ENCODE measurements around the gene UBE2V1.

UBE2V1 gene

DNA sequence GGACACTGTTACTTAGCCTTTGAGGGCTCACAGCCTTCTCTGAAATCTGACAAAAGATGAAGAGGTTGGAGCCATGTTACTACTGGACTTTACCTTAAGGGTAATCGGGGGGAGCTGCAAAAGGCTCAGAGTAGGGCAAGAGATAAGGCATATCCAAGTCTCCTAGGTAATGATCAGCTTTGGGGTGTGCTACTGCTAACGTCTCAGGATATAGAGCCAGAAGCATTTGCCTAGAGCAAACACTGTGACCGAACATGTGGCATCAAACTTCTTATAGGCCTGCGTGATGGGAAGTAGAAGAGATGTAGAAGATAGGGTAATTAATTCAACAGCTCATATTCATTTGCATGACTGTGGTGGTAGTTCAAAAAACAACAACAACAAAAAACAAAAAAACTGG lies 11.1 kb downstream of the UBE2V1 start:
- Histone ChIP-seq H3K27me3 (ENCODE audit: control insufficient read depth in 3 of 3, insufficient read depth in 3 of 3, low read depth in 1 of 3, low read length in 3 of 3) (no peaks in the 10 kb centered on the region), H2AFZ (ENCODE audit: low read length) (no peak overlapping the region), H3K14ac (ENCODE audit: low read length) (no peak overlapping the region), H2BK120ac (ENCODE audit: low read depth, low read length) (no peak overlapping the region), H3K79me1 (ENCODE audit: low read depth, low read length) (peaks cover 8% of the 10 kb centered on the region), H3K9me3 (replicated peaks in 1 of 2; ENCODE audit: control insufficient read depth in 2 of 2, insufficient read depth in 1 of 2, low read depth in 1 of 2, low read length in 2 of 2) (no peaks in the 10 kb centered on the region), H4K91ac (ENCODE audit: low read depth, low read length, poor library complexity) (no peak overlapping the region), H3K9ac (ENCODE audit: low read depth, low read length, poor library complexity) (no peak overlapping the region), H2AK5ac (ENCODE audit: low read depth, low read length) (no peak overlapping the region), H2BK12ac (ENCODE audit: low read length) (no peak overlapping the region), H3K27ac (replicated peaks; ENCODE audit: low read length) (no peak overlapping the region), H3K4me2 (ENCODE audit: insufficient read depth, low read length, poor library complexity, severe bottlenecking) (no peak overlapping the region), H4K8ac (ENCODE audit: low read depth, low read length) (no peak overlapping the region), H2BK5ac (ENCODE audit: low read length) (no peak overlapping the region), H2BK15ac (ENCODE audit: low read length) (no peak overlapping the region), H3K18ac (ENCODE audit: low read length) (no peak overlapping the region), H3K4me3 (ENCODE audit: low read length in 2 of 2) (no peak overlapping the region), H3K36me3 (replicated peaks in 1 of 2; ENCODE audit: control insufficient read depth in 2 of 2, insufficient read depth in 2 of 2, low read length in 2 of 2) (peaks cover 2 to 50% of the 10 kb centered on the region in 2 donors), H3K4me1 (ENCODE audit: control insufficient read depth in 2 of 2, insufficient read depth in 1 of 2, low read depth in 1 of 2, low read length in 2 of 2) (no peaks in the 10 kb centered on the region), H3K23ac (ENCODE audit: low read depth, low read length, poor library complexity) (no peak overlapping the region), H3K4ac (ENCODE audit: low read length) (no peak overlapping the region)
- DNase-seq (ENCODE audit: low spot score): no peak
- WGBS, 2 donors (ENCODE audit: extremely low coverage in 2 of 2, insufficient read length in 2 of 2, insufficient replicate concordance in 1 of 2): no CpG with 5 or more reads among the region's 4 CpGs

DNA sequence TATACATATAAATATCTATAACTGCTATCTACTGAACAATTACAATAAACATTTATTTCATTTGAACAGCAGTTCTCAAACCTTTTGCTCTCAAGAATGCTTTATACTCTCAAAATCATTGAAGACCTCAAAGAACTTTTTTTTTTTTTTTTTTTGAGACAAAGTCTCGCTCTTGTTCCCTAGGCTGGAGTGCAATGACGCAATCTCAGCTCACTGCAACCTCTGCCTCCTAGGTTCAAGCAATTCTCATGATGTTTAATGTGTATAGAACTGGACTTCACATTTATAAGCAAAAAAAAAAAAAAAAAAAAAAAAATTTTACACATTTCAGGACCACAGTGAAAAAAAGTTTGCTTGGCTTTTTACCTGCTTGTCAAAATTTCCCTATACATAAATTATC lies 11.7 kb downstream of the UBE2V1 start:
- H4K91ac ChIP-seq (ENCODE audit: low read depth, low read length, poor library complexity): no peak overlapping the region
- WGBS, 2 donors (ENCODE audit: extremely low coverage in 2 of 2, insufficient read length in 2 of 2, insufficient replicate concordance in 1 of 2): no CpG with 5 or more reads among the region's 2 CpGs
- no peak overlapping the region for H3K23ac ChIP-seq (ENCODE audit: low read depth, low read length, poor library complexity)
- H3K9me3 ChIP-seq (replicated peaks in 1 of 2; ENCODE audit: control insufficient read depth in 2 of 2, insufficient read depth in 1 of 2, low read depth in 1 of 2, low read length in 2 of 2): no peaks in the 10 kb centered on the region
- DNase-seq (ENCODE audit: low spot score): no peak
- no peak overlapping the region for H4K8ac ChIP-seq (ENCODE audit: low read depth, low read length)
- no peak overlapping the region for H3K9ac ChIP-seq (ENCODE audit: low read depth, low read length, poor library complexity)
- no peak overlapping the region for H2AK5ac ChIP-seq (ENCODE audit: low read depth, low read length)
- H2AFZ ChIP-seq (ENCODE audit: low read length): no peak overlapping the region
- no peak overlapping the region for H3K27ac ChIP-seq (replicated peaks; ENCODE audit: low read length)
- peaks cover 2 to 54% of the 10 kb centered on the region in 2 donors for H3K36me3 ChIP-seq (replicated peaks in 1 of 2; ENCODE audit: control insufficient read depth in 2 of 2, insufficient read depth in 2 of 2, low read length in 2 of 2)
- no peaks in the 10 kb centered on the region for H3K4me1 ChIP-seq (ENCODE audit: control insufficient read depth in 2 of 2, insufficient read depth in 1 of 2, low read depth in 1 of 2, low read length in 2 of 2)
- no peak overlapping the region for H2BK15ac ChIP-seq (ENCODE audit: low read length)
- no peak overlapping the region for H3K4ac ChIP-seq (ENCODE audit: low read length)
- peaks cover 8% of the 10 kb centered on the region for H3K79me1 ChIP-seq (ENCODE audit: low read depth, low read length)
- H3K14ac ChIP-seq (ENCODE audit: low read length): no peak overlapping the region
- H2BK12ac ChIP-seq (ENCODE audit: low read length): no peak overlapping the region
- H2BK120ac ChIP-seq (ENCODE audit: low read depth, low read length): no peak overlapping the region
- H3K4me3 ChIP-seq (ENCODE audit: low read length in 2 of 2): no peak overlapping the region
- H3K27me3 ChIP-seq (ENCODE audit: control insufficient read depth in 3 of 3, insufficient read depth in 3 of 3, low read depth in 1 of 3, low read length in 3 of 3): no peaks in the 10 kb centered on the region
- H3K4me2 ChIP-seq (ENCODE audit: insufficient read depth, low read length, poor library complexity, severe bottlenecking): no peak overlapping the region
- H2BK5ac ChIP-seq (ENCODE audit: low read length): no peak overlapping the region
- H3K18ac ChIP-seq (ENCODE audit: low read length): no peak overlapping the region

DNA sequence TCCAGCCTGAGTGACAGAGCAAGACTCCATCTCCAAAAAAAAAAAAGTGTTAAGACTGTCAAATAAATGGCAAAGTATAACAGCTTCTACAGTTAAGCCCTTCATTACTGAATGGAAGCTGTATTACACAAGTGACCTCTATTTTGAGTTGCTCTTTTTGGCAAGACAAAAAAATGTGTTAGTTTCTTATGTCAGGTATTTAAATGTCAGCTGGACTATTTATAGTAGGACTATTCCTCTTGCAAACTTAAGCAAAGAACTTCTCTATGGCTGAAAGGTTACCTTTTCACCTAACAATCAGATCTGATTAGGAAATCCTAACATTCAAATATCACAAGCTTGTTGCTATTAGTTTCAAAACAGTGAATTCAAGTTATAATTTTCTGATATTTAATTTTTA lies 12.4 kb downstream of the UBE2V1 start:
- peaks cover 8% of the 10 kb centered on the region for H3K79me1 ChIP-seq (ENCODE audit: low read depth, low read length)
- no peak overlapping the region for H3K4me2 ChIP-seq (ENCODE audit: insufficient read depth, low read length, poor library complexity, severe bottlenecking)
- DNase-seq (ENCODE audit: low spot score): no peak
- no peaks in the 10 kb centered on the region for H3K9me3 ChIP-seq (replicated peaks in 1 of 2; ENCODE audit: control insufficient read depth in 2 of 2, insufficient read depth in 1 of 2, low read depth in 1 of 2, low read length in 2 of 2)
- H2AFZ ChIP-seq (ENCODE audit: low read length): no peak overlapping the region
- no peak overlapping the region for H2BK15ac ChIP-seq (ENCODE audit: low read length)
- H3K23ac ChIP-seq (ENCODE audit: low read depth, low read length, poor library complexity): no peak overlapping the region
- H4K91ac ChIP-seq (ENCODE audit: low read depth, low read length, poor library complexity): no peak overlapping the region
- no peak overlapping the region for H3K14ac ChIP-seq (ENCODE audit: low read length)
- no peak overlapping the region for H3K4me3 ChIP-seq (ENCODE audit: low read length in 2 of 2)
- no peak overlapping the region for H3K9ac ChIP-seq (ENCODE audit: low read depth, low read length, poor library complexity)
- H3K18ac ChIP-seq (ENCODE audit: low read length): no peak overlapping the region
- no peak overlapping the region for H4K8ac ChIP-seq (ENCODE audit: low read depth, low read length)
- H3K27me3 ChIP-seq (ENCODE audit: control insufficient read depth in 3 of 3, insufficient read depth in 3 of 3, low read depth in 1 of 3, low read length in 3 of 3): no peaks in the 10 kb centered on the region
- no peak overlapping the region for H2BK12ac ChIP-seq (ENCODE audit: low read length)
- H3K4me1 ChIP-seq (ENCODE audit: control insufficient read depth in 2 of 2, insufficient read depth in 1 of 2, low read depth in 1 of 2, low read length in 2 of 2): no peaks in the 10 kb centered on the region
- no peak overlapping the region for H3K4ac ChIP-seq (ENCODE audit: low read length)
- H3K27ac ChIP-seq (replicated peaks; ENCODE audit: low read length): no peak overlapping the region
- H2AK5ac ChIP-seq (ENCODE audit: low read depth, low read length): no peak overlapping the region
- H2BK5ac ChIP-seq (ENCODE audit: low read length): no peak overlapping the region
- peaks cover 2 to 62% of the 10 kb centered on the region in 2 donors for H3K36me3 ChIP-seq (replicated peaks in 1 of 2; ENCODE audit: control insufficient read depth in 2 of 2, insufficient read depth in 2 of 2, low read length in 2 of 2)
- no peak overlapping the region for H2BK120ac ChIP-seq (ENCODE audit: low read depth, low read length)

GRCh38 chr20:50099565-50099991 lies 13.4 kb downstream of the UBE2V1 start:
- no CpG with 5 or more reads among the region's 5 CpGs for WGBS, 2 donors (ENCODE audit: extremely low coverage in 2 of 2, insufficient read length in 2 of 2, insufficient replicate concordance in 1 of 2)
- Histone ChIP-seq H3K23ac (ENCODE audit: low read depth, low read length, poor library complexity) (peak overlapping the region; percentile 26), H3K27ac (replicated peaks; ENCODE audit: low read length) (no peak overlapping the region), H3K4ac (ENCODE audit: low read length) (no peak overlapping the region), H4K91ac (ENCODE audit: low read depth, low read length, poor library complexity) (no peak overlapping the region), H3K4me3 (ENCODE audit: low read length in 2 of 2) (no peak overlapping the region), H3K9me3 (replicated peaks in 1 of 2; ENCODE audit: control insufficient read depth in 2 of 2, insufficient read depth in 1 of 2, low read depth in 1 of 2, low read length in 2 of 2) (no peaks in the 10 kb centered on the region), H3K79me1 (ENCODE audit: low read depth, low read length) (peaks cover 8% of the 10 kb centered on the region), H4K8ac (ENCODE audit: low read depth, low read length) (no peak overlapping the region), H2AK5ac (ENCODE audit: low read depth, low read length) (no peak overlapping the region), H3K14ac (ENCODE audit: low read length) (no peak overlapping the region), H2BK120ac (ENCODE audit: low read depth, low read length) (no peak overlapping the region), H2BK5ac (ENCODE audit: low read length) (no peak overlapping the region), H3K18ac (ENCODE audit: low read length) (no peak overlapping the region), H3K9ac (ENCODE audit: low read depth, low read length, poor library complexity) (no peak overlapping the region), H2BK15ac (ENCODE audit: low read length) (no peak overlapping the region), H3K27me3 (ENCODE audit: control insufficient read depth in 3 of 3, insufficient read depth in 3 of 3, low read depth in 1 of 3, low read length in 3 of 3) (no peaks in the 10 kb centered on the region), H2AFZ (ENCODE audit: low read length) (no peak overlapping the region), H3K36me3 (replicated peaks in 1 of 2; ENCODE audit: control insufficient read depth in 2 of 2, insufficient read depth in 2 of 2, low read length in 2 of 2) (peaks cover 4 to 66% of the 10 kb centered on the region in 2 donors), H2BK12ac (ENCODE audit: low read length) (no peak overlapping the region), H3K4me2 (ENCODE audit: insufficient read depth, low read length, poor library complexity, severe bottlenecking) (no peak overlapping the region), H3K4me1 (ENCODE audit: control insufficient read depth in 2 of 2, insufficient read depth in 1 of 2, low read depth in 1 of 2, low read length in 2 of 2) (no peaks in the 10 kb centered on the region)
- no peak for DNase-seq (ENCODE audit: low spot score)

Measured in neuronal stem cell (in vitro differentiated cells).